ENCODE results near the gene MKLN1.

The MKLN1 gene

DNA sequence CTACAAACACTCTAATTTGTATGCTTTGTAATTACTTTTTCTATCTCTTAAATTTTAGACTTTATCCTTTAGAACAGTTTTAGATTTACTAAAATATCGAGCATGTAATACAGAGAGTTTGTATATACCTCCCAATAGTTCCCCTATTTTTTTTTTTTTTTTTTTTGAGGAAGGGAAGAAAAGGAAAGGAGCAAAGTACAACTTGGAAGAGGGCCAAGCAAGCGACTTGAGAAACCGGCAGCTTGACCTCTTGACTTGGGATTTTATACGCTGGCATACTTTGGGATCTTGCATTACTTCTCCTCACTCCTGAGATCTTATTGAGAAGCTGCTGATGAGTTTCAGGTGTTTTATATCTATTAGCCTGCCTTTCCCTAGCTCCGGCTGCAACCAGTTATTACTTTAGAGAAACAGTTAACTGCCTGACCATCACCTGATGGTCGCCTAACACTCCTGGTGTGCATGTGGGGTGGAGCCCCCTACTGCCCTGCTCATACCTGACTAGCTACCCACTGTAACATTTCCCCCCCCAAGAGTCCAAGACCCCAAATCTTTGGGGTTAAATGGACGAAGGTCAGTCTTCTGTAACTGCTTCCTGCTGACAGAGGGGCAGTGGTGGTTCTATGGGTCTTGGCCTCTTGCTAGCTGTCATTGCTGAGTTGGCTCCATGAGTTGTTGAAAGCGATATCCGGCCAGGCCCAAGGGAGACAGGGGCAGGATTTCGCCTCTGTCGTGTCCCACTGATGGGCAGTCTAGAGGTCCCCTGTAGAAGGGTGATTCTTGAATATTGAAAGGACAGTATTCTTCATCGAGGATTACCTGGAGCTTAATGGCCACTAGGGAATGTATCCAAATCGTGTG is 28.5 kb downstream of the MKLN1 start:
- DNase-seq: no peak

DNA sequence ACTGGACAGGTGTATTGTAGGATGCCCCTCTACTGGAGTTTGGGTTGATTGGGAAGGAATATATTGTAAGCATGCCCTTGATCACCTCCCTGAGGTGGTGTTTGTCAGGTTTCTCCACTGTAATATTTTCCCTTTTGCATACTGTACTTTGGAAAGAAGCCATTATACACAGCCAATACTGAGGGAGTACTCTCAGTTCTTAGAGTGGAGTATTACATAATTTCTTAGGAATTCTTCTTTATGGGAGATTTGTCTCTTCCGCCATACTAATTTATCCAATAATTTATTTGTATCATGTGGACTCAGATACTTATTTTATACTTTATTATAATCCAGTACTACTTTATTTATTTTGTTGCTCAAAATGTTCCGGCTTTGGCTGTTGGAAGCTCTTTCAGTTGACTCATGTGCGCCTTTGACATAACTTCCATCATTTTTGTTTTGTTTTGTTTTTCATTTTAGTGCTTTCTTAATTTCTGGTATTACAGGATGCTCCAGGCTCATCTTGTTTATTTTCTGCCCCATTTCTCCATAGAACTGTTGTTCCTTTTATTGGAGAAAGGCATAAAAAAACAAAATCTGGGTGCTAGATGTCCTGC is 29.7 kb downstream of the MKLN1 start:
- no peak for DNase-seq

DNA sequence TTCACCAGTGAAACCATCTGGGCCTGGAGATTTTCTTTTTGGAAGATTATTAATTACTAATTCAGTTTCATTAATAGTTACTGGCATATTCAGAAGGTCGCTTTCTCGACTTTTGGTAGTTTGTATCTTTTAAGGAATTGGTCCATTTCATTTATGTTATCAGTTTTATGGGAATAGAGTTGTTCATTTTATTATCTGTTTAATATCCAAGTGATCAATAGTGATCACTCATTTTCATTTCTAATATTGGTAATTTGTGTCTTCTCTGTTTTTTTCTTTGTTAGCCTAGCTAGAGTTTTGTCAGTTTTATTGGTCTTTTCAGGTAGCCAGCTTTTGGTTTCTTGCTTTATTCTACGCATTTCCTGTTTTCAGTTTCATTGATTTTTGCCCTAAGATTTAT is 31.0 kb downstream of the MKLN1 start:
- no peak for DNase-seq

DNA sequence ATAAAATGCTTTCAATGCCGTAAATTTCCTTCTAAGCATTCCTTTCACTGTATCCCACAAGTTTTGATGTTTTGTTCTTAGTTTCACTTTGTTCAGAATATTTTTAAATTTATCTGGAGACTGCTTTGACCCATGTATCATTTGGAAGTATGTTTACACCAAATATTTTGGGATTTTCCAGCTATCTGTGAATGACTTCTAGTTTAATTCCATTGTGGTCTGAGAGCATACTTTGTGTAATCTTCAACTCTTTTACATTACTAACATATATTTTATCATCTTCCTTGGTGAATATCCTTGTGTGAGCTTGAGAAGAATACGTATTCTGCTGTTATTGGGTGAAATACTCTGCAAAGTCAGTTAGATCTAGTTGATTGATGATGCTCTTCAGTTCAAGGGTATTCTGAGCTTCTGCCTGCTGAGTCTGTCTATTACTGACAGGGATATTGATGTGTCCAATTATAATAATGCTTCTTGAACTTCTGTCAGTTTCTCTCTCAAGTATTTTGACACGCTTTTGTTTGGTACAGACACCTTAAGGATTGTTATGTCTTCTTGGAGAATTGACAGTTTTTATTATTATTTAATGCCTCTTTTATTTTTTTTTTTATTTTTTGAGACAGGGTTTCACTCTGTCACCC is 31.6 kb downstream of the MKLN1 start:
- DNase-seq: no peak

DNA sequence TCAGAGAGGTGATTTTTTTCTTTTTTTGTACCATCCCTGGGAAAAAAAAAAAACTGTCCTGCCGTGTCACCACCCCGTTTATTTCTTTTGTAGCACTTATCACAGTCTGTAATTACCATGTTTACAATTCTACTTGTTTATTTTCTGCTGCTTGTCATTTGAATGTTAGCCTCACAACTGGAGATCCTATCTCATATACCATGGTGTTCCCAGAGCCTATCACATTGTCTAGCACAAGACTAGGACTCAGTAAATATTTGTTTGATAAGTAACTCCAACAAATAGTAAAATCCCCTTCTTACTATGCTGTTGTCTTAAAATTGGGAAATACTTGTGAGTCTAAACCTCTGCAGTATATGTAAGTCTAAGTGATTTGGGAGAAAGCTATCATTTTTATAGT is 36.0 kb downstream of the MKLN1 start:
- no peak for DNase-seq

DNA sequence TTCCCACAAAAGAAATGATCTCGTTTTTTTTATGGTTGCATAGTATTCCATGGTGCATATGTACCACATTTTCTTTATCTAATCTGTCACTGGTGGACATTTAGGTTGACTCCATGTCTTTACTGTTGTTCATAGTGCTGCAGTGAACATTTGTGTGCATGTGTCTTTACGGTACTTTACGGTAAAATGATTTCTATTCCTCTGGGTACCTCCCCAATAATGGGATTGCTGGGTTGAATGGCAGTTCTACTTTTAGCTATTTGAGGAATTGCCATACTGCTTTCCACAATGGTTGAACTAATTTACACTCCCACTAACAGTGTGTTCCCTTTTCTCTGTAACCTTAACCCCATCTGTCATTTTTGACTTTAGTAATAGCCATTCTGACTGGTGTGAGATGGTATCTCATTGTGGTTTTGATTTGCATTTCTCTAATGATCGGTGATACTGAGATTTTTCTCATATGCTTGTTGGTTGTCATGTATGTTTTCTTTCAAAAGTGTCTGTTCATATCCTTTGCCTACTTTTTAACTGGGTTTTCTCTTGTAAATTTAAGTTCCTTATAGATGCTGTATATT is 37.2 kb downstream of the MKLN1 start:
- peak; percentile 55 for DNase-seq

- no peak for DNase-seq
These were observed 38.2 kb downstream of the MKLN1 start for GRCh38 chr7:131365838-131366237.

GRCh38 chr7:131369354-131369753 is 41.7 kb downstream of the MKLN1 start:
- peak; percentile 26 for DNase-seq

DNA sequence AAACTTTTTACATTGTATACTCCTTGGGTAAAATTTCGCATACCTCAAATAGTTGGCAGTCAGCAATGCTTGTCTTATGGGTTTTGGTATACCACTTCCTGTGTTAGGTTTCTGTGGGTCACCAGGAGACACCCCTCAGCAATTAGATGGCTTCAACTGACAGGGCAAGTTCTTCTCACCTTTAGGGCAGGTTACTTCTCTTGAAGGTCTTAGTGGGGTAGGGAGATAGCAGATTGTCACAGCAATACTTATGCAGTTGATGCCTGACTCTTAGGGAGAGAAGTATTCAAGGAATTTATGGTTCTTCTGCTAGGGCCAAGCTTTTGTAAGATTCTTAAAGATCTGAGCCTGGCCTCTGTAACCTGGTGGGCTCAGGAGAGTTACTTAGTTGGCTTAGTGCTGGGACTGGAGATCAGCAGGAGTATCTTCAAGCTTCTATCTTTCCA is 42.9 kb downstream of the MKLN1 start:
- DNase-seq: peak; percentile 67

GRCh38 chr7:131371411-131371810 is 43.7 kb downstream of the MKLN1 start:
- no peak for DNase-seq

- DNase-seq: no peak
These were observed 44.9 kb downstream of the MKLN1 start for GRCh38 chr7:131372554-131372953.

DNA sequence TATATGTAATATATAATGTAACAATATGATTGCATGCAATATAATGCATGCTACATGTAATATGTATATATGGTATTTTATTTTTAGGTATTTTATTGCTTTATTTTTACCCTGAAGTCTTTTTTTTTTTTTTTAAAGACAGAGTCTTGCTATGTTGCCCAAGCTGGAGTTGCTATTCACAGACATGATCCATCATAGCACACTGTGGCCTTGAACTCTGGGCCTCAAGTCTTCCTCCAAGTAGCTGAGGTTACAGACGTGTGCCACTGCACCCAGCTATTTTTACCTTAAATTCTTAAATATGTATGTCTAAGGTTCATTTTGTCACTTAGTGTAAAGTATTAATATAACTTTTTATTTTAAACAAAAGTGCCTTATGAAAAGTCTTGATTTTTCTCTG is 47.1 kb downstream of the MKLN1 start:
- no peak for DNase-seq

GRCh38 chr7:131381069-131381838 is 53.6 kb downstream of the MKLN1 start:
- peak; percentile 40 for DNase-seq

DNA sequence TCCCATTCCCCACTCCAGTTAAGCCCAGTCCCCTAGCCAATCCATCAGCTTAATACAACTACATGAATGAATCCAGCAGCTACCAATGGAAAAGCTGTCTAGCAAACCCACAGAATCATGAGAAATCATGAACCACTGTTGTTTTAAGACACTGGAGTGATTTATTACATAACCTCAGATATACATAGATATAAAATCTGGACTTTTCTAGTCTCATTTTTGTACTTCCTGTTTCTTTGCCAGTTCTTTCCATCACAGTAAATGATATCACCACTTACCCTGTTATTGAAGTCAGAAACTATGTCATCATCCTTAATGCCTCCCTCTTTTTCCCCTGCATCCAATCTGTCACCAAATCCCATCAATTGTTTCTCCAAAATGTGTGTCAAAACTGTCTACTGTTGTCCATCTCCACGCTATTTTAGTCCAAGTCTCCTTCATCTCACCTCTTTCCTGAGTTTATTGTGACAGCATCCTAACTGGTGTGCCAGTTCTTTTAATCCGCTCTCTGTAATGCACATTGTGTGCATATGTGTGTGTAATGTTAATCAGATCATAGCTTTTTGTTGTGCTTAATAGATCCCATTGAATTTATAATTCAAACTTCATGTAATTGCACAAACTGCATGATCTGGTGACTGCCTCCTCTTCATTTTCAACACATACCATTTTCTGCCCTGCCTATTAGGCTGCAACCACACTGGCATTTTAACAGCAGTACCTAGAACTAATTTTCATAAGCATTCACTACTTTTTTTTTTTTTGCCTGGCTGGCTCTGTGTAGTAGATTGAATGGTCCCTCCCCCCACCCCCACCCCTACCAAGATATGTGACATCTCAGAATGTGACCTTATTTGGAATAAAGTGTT is 56.0 kb downstream of the MKLN1 start:
- DNase-seq: no peak

DNA sequence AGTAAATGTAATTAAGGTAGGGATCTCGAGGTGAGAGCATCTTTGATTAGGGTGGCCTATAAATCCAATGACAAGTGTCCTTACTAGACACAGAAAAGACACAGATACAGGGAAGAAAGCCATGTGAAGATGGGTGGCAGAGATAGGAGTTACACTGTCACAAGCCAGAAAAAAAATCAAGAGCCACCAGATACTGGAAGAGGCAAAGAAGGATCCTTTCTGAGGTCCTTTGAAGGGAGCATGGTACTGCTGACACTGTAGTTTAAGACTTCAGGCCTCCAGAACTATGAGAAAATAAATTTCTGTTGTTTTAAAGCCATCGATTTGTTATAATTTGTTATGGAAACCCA is 56.6 kb downstream of the MKLN1 start:
- DNase-seq: no peak

- no peak for DNase-seq
These were observed 57.4 kb downstream of the MKLN1 start for GRCh38 chr7:131385039-131385605.

DNA sequence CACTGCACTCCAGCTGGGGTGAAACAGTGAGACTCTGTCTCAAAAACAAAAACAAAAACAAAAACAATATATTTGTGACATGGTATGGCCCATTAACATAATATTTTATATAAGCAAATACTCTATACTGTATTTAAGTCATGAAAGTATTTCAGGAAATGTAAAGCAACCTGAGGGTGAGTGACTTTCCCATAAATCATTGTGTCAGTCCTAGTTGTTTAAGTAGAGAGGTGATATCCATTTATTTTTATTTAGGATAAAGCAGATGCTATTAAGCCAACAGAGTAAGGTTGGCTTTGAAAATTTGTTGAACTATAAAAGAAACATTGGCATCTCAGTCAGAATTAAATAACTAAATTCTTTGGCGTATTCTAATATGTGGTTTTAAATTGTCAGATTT is 60.5 kb downstream of the MKLN1 start:
- no peak for DNase-seq

DNA sequence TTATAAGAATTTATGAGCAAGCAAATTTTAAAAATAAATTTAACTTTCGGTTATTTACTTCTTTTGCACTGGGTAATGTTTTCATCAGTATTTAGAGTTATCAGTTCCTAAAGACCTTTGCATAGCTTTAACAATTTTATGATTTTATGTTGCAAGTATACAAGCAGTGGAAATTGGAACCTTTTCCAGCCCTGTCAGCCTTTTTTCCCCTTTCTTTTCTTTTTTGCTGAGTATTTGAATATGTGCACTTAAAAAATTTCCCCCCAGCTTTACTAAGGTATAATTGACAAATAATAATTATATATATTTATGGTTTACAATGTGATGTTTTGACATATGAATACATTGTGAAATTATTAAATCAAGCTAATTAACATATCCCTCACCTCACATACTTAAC is 62.6 kb downstream of the MKLN1 start:
- no peak for DNase-seq

GRCh38 chr7:131391145-131391544 is 63.5 kb downstream of the MKLN1 start:
- no peak for DNase-seq

DNA sequence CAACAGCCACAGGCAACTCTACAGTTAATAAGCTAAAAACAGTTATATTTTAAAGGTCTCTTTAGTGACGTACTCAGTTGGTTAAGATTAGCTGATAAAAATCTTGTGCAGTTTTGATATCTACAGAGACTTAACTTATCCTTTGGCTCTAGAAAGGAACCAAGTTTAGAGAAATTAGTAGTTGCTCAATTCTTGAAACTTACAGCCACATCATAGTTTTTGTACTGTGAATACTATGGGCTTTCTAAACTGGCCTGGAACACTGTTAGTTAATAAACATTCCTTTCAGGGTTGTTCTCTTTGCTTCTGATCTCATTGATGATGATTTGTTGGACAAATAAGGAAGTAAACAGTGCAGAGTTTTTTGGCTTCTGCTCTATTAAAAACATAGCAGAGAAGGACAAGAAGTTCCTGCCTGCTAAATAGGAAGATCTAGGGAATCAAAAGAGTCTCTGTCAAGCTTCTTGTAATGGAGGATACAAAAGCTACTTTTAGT is 73.1 kb downstream of the MKLN1 start:
- no peak for DNase-seq

- DNase-seq: no peak
These were observed 73.5 kb downstream of the MKLN1 start for GRCh38 chr7:131401194-131401593.

Data from activated CD4-positive, alpha-beta T cell treated with anti-CD3 and anti-CD28 coated beads, Interleukin-10, Interleukin-2, amounts not matched to agents 100 ng/mL and 50 ng/mL, durations not matched to agents 16 hours and 8 hours (primary cell).